Urinary bladder (tissue), 4 donors: ENCODE results near the gene DIPK1A. TPM values are rescaled to one million over a fixed set of nuclear protein-coding genes. Genes with fewer than 3 reads are reported as not detected.

Experiments used
- DNase-seq: peaks from one replicate; pipeline ENCODE4 v3.0.0-alpha.2; 2015; ENCODE audit errors: extremely low spot score
- H3K27ac ChIP-seq: one replicate; pipeline ENCODE4 v1.5.1; 2013; ENCODE audit warnings: low read depth, mild to moderate bottlenecking, moderate library complexity
- H3K36me3 ChIP-seq: one replicate; pipeline ENCODE4 v1.6.1; 2013; ENCODE audit warnings: mild to moderate bottlenecking, moderate library complexity; ENCODE audit not compliant: insufficient read depth
- H3K4me1 ChIP-seq: one replicate; pipeline ENCODE4 v1.6.1; 2013; ENCODE audit warnings: mild to moderate bottlenecking, moderate library complexity; ENCODE audit not compliant: insufficient read depth
- H3K4me3 ChIP-seq: one replicate; pipeline ENCODE4 v1.5.1; 2013; ENCODE audit warnings: low read depth, low read length
- WGBS: extraction: QIAGEN DNeasy Blood & Tissue Kit; methylation state at CpG from one replicate; pipeline ENCODE4 v1.1.7; 2013; 5-methylcytosine and 5-hydroxymethylcytosine counted together
- polyA plus RNA-seq: library from polyadenylated mRNA; stranded (reverse); fragments of 200-250 nt; gene quantifications from one replicate; pipeline ENCODE4 v1.2.3, GENCODE V29; 2013
- total RNA-seq: library from RNA; depleted of rRNA; stranded (reverse); fragments of >200 nt; gene quantifications from one replicate; pipeline ENCODE4 v1.2.3, GENCODE V29; 2014
- donor health status: healthy with polysubstance abuse.
- donor health status: healthy.

The DIPK1A gene
- total and polyA plus RNA-seq, 2 donors = 21.8 to 22.8 TPM

DNA sequence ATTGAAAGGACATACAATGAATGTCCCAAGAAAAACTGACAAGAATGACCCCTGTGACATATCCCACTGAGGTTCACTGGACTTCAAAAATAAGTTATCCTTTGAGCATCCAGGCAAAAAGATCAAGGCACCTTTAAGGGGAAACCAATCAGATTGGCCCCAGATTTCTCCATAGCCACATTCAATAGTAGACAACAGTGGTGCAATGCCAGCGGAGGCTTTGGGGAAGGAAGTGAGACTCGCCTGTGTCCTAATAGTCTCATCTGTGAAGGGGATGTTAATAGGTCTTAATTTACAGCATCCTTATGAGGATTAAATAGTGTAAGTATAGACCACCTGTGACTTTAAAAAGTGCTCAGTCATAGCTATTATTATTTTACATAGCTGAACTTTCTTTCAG, 108.0 kb downstream of the DIPK1A start:
- DNase-seq = no peak
- no peak overlapping the region for H3K4me3 ChIP-seq
- WGBS = 79% methylated on average over 2 of the region's 2 CpGs
- H3K36me3 ChIP-seq = no peaks in the 10 kb centered on the region
- H3K4me1 ChIP-seq = no peaks in the 10 kb centered on the region
- H3K27ac ChIP-seq = no peak overlapping the region

DNA sequence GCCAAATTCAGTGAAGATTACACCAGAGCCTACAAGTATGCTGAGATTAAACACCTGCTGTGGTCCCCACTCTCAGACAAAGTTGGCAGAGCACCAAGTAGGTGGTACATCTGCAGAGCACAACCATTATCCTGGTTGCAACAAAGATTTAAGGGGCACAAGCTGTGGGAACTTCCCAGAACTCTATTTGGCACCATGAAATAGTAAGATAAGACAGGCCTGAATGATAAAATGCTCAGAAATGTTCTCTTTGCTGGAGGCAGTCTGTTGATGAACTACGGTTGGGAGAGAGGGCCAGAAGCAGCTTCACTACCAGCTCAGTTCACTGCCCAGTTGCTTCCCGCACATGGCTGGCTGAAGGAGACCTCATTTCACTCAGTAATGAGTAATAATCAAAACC, 109.5 kb downstream of the DIPK1A start:
- no peak overlapping the region for H3K27ac ChIP-seq
- 55% methylated on average over 2 of the region's 2 CpGs for WGBS
- DNase-seq = no peak

DNA sequence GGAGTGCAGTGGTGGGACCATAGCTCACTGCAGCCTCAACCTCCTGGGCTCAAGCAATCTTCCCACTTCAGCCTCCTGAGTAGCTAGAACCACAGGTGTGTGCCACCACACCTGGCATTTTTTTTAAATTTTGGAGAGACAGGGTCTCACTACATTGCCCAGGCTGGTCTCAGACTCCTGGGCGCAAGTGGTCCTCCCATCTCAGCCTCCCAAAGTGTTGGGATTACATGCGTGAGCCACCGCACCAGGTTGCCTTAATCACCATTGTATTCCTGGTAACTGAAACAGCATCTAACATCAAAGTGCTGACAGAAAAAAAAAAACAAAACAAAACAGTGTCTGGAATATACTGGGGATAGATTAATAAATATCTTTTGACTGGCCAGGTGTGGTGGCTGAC, 111.2 kb downstream of the DIPK1A start:
- WGBS = 100% methylated on average over 3 of the region's 3 CpGs
- Histone ChIP-seq H3K4me1 (no peaks in the 10 kb centered on the region), H3K36me3 (no peaks in the 10 kb centered on the region), H3K27ac (no peak overlapping the region), H3K4me3 (no peak overlapping the region)
- no peak for DNase-seq

More for the DNA sequence above, 109.5 kb downstream of the DIPK1A start:
- Histone ChIP-seq H3K4me1 (no peaks in the 10 kb centered on the region), H3K36me3 (no peaks in the 10 kb centered on the region), H3K4me3 (no peak overlapping the region)

DNA sequence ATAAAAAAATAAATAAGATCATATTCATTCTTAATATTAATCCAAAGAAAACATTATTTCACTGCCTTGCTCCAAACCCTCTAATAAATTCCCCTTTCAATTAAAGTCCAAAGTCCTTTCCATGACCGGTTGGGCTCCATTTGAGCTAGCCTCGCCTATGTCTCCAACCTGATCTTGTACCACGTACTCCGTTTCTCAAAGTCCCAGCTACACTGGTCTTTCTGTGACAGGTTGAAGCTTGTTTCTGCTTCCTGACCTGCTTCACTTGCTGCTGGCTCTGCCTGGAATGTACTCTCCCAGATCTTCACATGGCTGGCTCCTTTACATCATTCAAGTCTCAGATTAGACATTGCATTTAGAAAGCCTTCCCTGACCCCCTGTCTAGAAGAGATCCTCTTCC, 113.1 kb downstream of the DIPK1A start:
- no peaks in the 10 kb centered on the region for H3K4me1 ChIP-seq
- no peak overlapping the region for H3K4me3 ChIP-seq
- DNase-seq = no peak
- WGBS = 82% methylated on average over 4 of the region's 4 CpGs
- no peak overlapping the region for H3K27ac ChIP-seq
- H3K36me3 ChIP-seq = peaks cover 2% of the 10 kb centered on the region

DNA sequence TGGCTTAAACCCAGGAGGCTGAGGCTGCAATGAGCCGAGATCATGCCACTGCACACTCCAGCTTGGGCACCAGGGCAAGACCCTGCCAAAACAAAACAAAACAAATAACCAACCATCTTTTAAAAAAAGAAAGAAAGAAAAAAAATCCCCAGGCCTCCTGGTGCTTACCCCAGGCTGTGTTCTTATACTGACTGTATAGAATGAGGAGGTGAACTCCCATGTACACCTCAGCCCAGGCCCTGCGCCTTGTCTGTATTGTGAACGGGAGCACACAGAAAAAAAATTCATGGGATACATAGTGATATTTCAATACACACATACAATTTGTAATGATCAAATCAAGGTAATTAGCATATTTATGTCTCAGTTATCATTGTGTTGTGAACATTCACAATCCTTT, 115.4 kb downstream of the DIPK1A start:
- no peak for DNase-seq
- Histone ChIP-seq H3K27ac (no peak overlapping the region), H3K36me3 (peaks cover 4% of the 10 kb centered on the region), H3K4me1 (no peaks in the 10 kb centered on the region), H3K4me3 (no peak overlapping the region)
- WGBS = 63% methylated on average over 3 of the region's 3 CpGs

DNA sequence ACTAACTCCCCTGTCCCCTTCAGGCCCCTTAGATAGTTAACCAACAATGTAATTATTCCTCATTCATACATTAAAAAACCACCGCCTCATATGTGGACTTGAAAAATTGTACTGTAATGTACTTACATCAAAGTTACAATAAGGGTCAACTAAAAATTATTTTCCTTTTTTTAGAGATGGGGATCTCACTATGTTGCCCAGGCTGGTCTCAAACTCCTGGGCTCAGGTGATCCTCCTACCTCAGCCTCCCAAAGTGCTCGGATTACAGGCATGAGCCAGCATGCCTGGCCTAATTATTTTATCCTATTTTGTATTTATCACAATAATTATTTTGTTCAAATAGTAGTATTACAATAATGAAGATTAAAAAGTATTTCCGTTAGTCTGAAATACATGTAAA, 116.8 kb downstream of the DIPK1A start:
- no peaks in the 10 kb centered on the region for H3K4me1 ChIP-seq
- H3K27ac ChIP-seq = no peak overlapping the region
- H3K36me3 ChIP-seq = peaks cover 9% of the 10 kb centered on the region
- DNase-seq = no peak
- no peak overlapping the region for H3K4me3 ChIP-seq
- 99% methylated on average over 3 of the region's 3 CpGs for WGBS

DNA sequence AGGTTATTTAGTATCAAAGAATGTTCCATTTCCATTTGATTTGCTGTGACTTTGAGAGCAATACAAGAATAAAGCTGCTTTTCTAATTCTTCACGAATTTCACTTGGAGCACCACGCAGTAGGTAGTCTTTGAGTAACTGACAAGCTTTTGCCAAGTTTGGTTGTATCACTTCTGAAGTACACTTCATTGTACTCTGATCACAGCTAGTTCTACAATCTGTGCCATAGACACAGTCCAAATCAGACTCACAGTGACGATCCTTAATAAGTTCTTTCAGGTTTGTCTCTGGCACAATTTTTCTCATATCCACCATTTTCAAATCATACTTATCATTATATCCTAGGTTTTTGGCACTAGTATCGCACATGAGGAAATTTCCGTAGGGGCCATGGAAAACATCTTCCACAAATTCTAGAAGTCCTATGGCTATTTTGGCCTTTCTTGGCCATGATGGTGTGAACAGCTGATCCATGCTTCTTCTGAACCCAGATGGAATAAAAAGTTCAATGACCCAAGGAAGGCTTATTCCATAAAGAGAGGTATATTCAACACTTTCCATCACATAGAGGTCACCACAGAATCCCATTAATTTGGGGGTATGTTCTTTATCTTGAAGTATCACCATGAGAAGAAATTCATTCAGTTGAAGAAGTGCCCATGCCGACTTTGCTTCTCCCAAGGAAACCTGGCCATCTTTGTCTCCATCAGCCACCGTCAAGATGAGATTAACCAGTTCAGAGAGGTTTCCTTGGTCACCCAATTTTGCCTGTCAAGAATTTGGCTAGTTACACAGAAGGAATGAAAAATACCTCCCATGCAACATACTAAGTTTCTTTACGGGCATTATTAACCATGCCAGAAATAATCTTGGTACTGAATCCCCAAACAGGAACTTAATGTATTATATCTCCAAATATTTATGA, 117.6 kb downstream of the DIPK1A start:
- Histone ChIP-seq H3K4me1 (no peaks in the 10 kb centered on the region), H3K36me3 (peaks cover 9% of the 10 kb centered on the region), H3K27ac (no peak overlapping the region), H3K4me3 (no peak overlapping the region)
- 88% methylated on average over 8 of the region's 8 CpGs for WGBS
- no peak for DNase-seq

DNA sequence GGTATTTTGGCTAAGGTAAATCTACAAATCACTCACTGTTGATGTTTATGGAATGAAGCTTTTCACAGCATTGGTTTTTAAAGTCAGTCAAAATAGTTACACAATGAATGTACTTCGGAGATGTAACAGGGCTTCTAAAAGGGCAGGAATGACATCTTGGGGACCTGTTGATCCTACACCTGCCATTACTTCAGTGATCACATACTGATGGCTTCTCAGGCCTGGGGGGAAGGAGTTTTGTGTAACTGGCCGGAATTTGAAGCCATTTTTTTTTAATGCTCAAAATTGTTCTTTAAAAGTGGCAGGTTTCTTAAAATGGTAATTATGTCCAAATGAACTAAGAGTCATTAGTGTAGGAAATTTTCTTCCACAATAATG, 118.2 kb downstream of the DIPK1A start:
- WGBS = 38% methylated on average over 2 of the region's 2 CpGs
- no peak for DNase-seq
- Histone ChIP-seq H3K36me3 (peaks cover 9% of the 10 kb centered on the region), H3K4me3 (no peak overlapping the region), H3K27ac (no peak overlapping the region), H3K4me1 (no peaks in the 10 kb centered on the region)

DNA sequence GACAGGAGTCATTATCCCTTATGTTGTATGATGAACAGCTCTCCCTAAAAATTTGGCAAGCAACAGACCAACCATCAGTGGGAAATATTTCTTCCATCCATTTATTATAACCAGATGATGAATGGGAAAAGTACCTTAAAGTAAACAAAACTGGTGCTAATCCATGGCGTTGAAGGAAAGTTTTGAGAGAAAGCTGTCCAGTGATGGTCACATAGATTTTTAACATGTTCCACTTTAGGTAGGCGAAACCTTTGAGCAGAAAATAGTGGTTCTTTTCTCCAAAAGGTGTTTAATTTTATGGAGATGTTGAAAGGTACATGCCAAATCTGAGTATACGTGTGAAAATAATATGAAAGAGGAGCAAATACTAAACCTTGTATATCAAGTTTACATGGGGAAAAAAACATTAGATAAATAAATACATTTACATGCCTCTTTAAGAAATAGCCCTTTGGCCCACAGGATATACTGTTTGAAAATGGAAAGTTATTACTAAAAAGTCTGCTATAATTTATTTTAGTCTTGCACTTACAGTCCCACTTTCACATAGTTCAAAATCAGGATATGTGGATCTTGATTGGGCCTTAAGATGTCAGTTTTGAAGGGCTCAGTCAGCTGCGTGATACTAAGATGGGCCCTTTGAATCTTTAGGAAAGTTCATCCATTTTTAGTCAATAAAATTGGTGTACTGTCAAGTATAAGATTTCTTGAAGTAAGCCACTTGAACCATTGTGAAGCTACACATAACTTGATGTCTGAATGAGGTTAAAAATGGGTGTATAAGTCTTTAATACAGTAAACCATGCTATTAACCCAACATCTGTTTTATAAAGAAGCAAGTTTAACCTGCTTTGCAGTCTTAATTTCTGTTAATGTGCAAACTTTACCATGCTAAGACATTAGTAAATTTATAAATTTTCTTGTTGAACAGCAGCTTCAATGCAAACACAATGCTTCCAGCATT, 118.9 kb downstream of the DIPK1A start:
- Histone ChIP-seq H3K27ac (no peak overlapping the region), H3K4me1 (no peaks in the 10 kb centered on the region), H3K4me3 (no peak overlapping the region), H3K36me3 (peaks cover 12% of the 10 kb centered on the region)
- no peak for DNase-seq
- 78% methylated on average over 4 of the region's 4 CpGs for WGBS

DNA sequence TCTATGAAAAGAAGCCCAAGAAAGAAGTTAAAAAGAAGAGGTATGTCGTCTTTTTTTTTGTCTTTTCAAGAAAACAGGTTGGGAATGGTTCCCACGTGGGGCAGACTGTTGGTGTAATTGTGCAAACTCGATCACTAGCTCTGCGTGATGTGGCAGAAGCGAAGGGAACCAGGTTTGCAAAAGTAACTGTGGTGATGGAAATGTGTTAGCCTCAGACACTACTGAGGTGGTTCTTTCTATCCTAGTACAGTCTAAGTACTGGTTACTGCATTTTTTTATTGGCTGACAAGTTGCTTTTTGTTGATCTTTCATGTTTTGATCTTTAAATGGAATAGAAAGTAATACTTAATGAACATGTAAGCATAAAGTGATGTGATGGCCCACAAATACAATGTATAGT, 120.7 kb downstream of the DIPK1A start:
- no peak for DNase-seq
- no peak overlapping the region for H3K27ac ChIP-seq
- H3K4me3 ChIP-seq = no peak overlapping the region
- no peaks in the 10 kb centered on the region for H3K4me1 ChIP-seq
- 76% methylated on average over 5 of the region's 5 CpGs for WGBS
- H3K36me3 ChIP-seq = peaks cover 14% of the 10 kb centered on the region

DNA sequence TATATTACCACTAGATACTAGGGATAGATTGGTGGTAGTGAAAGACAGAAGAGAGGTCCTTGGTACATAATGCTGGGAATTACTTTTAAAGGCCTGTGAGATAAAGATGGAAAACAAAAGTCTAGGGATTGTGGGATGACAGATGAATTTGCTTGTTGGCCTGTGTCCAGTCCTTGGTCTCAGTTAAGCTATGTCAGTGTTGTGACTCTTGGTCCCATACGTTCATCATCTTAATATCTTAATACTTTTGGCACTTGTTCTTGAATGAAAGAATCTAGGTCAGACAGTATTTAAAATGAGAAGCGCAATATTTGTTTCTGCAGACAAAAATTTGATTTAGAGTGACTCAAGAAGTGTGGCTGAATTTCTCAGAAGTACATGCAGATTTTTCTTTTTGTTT, 121.8 kb downstream of the DIPK1A start:
- Histone ChIP-seq H3K36me3 (peaks cover 16% of the 10 kb centered on the region), H3K4me1 (no peaks in the 10 kb centered on the region), H3K27ac (no peak overlapping the region), H3K4me3 (no peak overlapping the region)
- WGBS = 23% methylated on average over 2 of the region's 2 CpGs
- DNase-seq = no peak

DNA sequence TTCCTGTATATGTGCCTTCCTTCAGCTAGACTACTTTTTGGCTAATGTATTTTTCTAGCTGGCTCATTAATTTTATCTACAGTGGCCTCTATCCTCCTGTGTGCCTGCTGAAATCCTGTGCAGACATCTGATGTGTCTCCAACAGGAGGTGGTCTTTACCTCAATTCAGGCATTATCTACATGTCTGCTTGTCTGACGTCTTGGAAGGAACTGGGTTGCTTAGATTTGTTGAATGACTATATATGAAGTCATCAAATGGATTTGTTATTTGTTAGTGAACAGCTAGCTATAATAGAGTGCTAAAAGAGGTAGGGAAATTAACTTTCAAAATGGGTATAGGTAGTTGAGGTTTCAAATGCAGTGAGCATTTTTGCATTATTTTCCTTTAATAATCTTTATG, 122.7 kb downstream of the DIPK1A start:
- no peaks in the 10 kb centered on the region for H3K4me1 ChIP-seq

DNA sequence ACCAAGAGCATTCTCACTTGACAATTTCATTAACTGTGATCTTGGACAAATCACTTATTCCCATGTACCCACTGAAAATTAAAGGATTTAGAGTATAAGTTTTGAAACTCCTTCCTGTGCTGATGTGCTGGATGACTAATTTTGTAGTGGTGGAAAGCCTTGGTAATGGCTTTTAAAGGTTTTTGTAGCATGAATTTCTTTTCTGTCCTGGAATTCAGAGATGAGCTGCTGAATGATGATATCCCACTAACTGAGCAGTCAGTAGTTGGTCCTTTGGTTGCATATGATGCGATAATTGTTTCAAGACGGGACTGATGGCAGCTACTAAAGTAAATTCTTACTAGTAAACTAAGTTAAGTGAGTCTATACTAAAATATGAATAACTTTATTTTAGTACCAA, 124.2 kb downstream of the DIPK1A start:
- 89% methylated on average over 2 of the region's 2 CpGs for WGBS
- no peak for DNase-seq
- H3K27ac ChIP-seq = no peak overlapping the region
- no peaks in the 10 kb centered on the region for H3K4me1 ChIP-seq
- H3K4me3 ChIP-seq = no peak overlapping the region
- peaks cover 14% of the 10 kb centered on the region for H3K36me3 ChIP-seq

More for the DNA sequence above, 122.7 kb downstream of the DIPK1A start:
- 5% methylated on average over 1 of the region's 1 CpG for WGBS
- Histone ChIP-seq H3K27ac (no peak overlapping the region), H3K36me3 (peaks cover 17% of the 10 kb centered on the region), H3K4me3 (no peak overlapping the region)
- no peak for DNase-seq

DNA sequence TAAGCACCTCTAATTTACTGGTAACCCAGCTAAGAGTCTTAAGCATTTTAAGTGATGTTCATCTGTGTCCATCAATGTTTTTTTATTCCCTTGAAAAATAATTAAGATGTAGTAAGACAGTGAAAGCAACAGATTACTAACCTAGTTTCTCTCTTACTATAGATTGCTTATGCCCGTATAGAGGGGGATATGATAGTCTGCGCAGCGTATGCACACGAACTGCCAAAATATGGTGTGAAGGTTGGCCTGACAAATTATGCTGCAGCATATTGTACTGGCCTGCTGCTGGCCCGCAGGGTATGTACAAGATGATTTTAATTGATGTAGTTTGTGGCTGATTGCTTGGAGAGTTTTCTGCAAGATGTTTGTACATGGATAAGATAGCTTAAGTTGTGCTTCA, 126.6 kb downstream of the DIPK1A start:
- peaks cover 10% of the 10 kb centered on the region for H3K36me3 ChIP-seq
- no peak overlapping the region for H3K27ac ChIP-seq
- H3K4me3 ChIP-seq = no peak overlapping the region
- 76% methylated on average over 5 of the region's 5 CpGs for WGBS
- DNase-seq = no peak
- no peaks in the 10 kb centered on the region for H3K4me1 ChIP-seq
